ENCODE results near the gene STX10.

The STX10 gene

GRCh38 chr19:13138916-13139198, 11.3 kb downstream of the STX10 start:
- no peak for DNase-seq

GRCh38 chr19:13138171-13138915, 11.8 kb downstream of the STX10 start:
- no peak for DNase-seq

DNA sequence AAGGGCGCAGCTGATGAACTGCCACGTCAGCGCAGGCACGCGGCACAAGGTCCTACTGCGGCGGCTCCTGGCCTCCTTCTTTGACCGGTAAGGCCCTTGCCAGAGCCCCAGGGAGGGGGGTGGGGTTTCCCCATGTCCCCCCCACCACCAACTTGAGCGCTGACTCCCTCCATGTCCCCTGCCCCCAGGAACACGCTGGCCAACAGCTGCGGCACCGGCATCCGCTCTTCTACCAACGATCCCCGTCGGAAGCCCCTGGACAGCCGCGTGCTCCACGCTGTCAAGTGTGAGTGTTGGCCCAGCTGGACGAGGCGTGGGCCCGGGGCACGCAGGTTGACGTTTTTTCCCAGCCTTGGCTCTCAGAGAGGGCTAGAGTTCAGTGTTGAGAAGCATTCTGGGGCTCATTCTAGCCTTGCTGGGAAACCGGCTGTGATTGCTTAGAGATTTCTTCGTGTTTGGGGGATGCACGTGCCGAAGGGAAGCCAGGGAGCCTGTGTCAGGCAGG, 12.8 kb downstream of the STX10 start:
- no peak for DNase-seq

DNA sequence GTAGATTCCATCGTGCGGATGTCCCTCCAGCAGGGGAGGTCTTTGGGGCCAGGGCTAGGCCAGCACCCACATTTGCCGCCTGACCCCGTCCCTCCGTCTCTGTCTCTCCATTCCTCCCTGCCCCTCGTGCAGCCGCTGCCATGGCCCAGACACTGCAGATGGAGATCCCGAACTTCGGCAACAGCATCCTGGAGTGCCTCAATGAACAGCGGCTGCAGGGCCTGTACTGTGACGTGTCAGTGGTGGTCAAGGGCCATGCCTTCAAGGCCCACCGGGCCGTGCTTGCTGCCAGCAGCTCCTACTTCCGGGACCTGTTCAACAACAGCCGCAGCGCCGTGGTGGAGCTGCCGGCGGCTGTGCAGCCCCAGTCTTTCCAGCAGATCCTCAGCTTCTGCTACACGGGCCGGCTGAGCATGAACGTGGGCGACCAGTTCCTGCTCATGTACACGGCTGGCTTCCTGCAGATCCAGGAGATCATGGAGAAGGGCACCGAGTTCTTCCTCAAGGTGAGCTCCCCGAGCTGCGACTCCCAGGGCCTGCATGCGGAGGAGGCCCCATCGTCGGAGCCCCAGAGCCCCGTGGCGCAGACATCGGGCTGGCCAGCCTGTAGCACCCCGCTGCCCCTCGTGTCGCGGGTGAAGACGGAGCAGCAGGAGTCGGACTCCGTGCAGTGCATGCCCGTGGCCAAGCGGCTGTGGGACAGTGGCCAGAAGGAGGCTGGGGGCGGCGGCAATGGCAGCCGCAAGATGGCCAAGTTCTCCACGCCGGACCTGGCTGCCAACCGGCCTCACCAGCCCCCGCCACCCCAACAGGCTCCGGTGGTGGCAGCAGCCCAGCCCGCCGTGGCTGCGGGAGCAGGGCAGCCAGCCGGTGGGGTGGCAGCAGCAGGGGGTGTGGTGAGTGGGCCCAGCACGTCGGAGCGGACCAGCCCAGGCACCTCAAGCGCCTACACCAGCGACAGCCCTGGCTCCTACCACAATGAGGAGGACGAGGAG, 14.8 kb downstream of the STX10 start:
- DNase-seq = no peak

DNA sequence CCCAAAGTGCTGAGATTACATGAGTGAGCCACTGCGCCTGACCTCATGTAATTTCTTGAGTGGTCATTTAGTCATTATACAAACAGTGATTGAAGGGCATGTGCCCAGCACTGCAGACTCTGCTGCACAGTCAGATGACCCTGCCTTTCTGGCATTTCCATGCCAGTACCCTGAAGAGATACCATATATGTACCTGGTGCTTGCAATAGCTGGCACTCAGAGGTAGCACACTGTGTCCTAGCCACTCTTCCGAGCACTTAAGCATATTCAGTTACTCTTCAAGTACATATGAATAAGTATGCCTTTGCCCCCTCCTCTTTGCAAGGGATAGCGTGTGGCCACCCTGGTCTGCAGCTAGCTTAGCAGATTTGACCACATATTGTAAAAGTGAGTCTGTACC, 15.5 kb downstream of the STX10 start:
- no peak for DNase-seq

GRCh38 chr19:13133241-13133870, 16.8 kb downstream of the STX10 start:
- DNase-seq = no peak

DNA sequence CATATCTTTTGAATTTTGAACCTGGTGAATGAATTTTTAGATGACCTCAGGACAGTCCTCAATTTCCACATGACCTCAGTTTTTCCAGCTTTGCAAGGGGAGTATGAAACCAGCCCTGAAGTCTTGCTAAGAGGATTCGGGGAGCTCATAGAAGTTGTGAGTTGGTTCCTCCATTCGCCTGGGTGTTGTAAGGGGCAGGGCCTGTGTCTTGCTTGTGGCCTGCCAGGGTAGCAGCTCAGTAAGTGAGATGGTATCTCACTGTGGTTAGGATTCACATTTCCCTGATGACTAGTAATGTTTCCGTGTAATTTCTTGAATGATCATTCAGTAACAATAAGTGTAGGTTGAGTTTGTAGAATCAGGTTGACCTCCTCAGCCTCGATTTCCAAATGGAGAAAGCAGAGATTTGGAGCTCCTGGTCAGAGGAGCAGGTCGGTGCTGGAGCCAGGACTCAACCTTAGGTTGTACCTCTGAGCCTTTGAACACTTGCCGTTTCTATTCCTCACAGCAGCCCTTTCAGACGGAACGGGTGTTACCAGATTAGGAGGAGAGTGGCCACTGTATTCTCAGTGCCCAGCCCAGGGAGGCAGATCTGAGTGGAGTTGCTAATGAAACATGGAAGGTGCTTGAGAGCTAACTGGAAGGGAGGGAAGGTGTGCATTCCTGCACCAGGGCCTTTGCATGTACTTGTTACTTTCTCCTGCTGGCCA, 17.5 kb downstream of the STX10 start:
- no peak for DNase-seq

GRCh38 chr19:13130886-13131490, 19.2 kb downstream of the STX10 start:
- DNase-seq = no peak

GRCh38 chr19:13129384-13129783, 20.8 kb downstream of the STX10 start:
- DNase-seq = no peak

GRCh38 chr19:13128583-13128982, 21.6 kb downstream of the STX10 start:
- no peak for DNase-seq

DNA sequence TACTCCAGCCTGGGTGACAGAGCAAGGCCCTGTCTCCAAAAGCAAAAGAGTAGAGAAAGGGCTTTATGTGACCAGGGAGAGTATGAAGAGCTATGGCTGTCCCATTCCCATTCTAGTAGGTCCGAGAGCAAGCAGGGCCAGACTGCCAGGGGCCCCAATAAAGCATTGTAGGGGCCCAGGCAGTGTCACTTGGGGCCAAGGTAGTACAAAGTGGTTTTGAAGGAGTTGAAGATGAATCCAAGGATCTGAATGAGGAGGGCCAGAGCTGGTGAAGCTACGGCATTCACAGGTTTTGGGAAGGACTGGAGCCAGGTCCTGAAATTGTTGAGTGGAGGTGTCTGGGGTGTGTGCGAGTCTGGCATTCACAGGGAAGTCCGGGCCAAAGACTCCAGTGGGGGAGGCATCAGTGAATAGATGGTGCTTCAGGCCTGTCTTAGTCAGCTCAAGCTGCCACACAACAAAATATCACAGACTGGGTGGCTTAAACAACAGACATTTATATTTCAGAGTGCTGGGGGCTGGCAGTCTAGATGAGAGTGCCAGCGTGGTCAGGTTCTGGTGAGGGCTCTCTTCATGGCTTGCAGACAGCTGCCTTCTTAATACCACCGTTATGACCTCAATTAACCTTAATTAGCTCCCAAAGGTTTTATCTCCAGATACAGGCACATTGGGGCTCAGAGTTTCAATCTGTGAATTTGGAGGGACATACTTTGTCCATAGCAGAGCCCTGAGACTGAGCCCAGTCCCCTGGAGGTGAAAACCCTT, 22.2 kb downstream of the STX10 start:
- DNase-seq = no peak

GRCh38 chr19:13127051-13127450, 23.1 kb downstream of the STX10 start:
- no peak for DNase-seq

- no peak for DNase-seq
Observed at GRCh38 chr19:13122980-13123957, 26.9 kb downstream of the STX10 start.

DNA sequence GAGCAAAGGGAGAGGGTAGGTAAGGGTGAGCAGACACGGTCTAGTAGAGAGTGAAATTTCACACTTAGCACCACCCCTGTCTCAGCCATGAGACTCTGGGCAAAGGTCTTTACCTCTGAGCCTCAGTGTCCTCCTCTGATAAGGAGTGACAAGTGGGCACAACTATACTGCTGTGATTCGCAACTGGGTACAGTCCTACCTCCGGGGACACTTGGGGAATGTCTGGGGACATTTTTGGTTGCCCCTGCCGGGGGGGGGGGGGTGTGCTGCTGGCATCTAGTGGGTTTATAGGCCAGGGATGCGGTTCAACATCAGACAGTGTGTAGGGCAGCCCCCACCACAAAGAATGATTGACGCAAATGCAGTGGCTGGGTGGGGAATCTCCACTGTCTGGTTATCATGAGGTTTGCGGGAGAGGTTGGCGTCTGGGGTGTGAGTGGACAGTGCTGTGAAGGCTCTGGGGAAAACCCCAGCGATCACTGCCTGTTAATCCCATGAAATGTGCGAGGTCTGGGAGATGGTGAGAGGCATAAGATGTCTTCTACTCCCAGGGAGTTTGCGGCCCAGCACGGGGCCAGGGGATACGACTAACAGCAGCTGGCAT, 27.8 kb downstream of the STX10 start:
- DNase-seq = no peak

DNA sequence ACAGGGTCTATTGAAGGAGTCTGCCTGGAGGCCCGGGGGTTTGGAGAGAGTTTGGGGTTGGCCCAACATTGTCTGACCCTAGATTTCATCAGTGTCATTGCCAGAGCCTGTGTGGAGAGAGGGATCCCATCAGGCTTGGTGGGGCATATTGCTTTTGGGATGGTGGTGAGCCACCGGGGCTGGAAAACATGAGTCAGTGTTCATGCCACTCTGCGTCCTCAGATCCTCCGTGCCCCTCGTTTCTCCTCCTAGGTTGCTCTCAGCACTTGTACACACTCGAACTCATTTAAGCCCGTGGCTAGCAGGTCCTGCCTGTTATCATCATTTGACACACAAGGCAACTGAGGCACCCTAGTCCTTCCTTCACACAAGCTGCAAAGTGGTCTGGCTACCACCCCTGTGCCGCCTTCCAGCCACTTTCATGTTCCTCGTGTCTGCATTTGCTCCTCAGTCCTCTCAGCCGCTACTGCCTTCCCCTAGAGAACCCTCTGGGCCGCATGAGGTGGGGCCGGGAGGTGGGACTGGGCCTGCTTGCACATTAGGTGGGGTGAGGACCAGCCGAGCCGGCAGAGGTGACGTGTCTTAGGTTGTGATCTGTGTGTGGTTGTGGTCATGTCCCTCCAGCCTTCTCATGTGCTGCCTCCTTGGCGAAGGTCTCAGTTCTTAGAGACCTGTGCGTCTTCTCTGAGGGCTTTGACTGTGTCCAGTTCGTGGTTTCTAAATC, 28.5 kb downstream of the STX10 start:
- no peak for DNase-seq

DNA sequence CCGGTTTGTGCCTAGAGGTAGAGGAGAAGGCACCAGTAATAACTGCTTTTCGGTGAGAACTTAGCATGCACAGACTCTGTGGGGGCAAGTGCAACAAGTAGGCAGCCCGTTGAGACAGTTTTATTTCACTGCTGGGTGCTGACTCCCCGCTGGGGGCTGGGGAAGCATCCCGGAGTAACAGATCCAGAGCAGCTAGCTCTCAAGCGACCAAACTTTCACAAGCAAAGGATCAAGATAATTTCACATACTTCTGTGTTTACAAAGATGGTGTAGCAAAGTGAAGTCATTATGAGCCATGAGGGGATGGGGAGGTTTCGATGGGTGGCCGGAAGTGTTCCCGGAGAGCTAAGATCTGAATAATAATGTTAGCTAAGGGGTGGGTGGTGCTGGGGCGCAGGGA, 29.4 kb downstream of the STX10 start:
- DNase-seq = no peak

GRCh38 chr19:13120031-13120430, 30.1 kb downstream of the STX10 start:
- no peak for DNase-seq

GRCh38 chr19:13119627-13120026, 30.5 kb downstream of the STX10 start:
- DNase-seq = no peak
